GM23338 (cell line): ENCODE results near the gene TMEM147. TPM values are rescaled to one million over a fixed set of nuclear protein-coding genes. Genes with fewer than 3 reads are reported as not detected.

Experiments used
- ATAC-seq: fragments of 200-7000 bp; cut with Tn5 transposase; 3 replicates; pipeline ENCODE4 v1.9.1; 2020
- DNase-seq: peaks from one replicate; pipeline ENCODE4 v3.0.0-alpha.2; 2015; ENCODE audit warnings: low spot score
- H2AFZ ChIP-seq: fragments of 200-600 bp; sonication (generic); 2 replicates; pipeline ENCODE4 v1.8.0; 2016; ENCODE audit warnings: antibody characterized with exemption, mild to moderate bottlenecking, moderate library complexity
- H3F3A ChIP-seq: fragments of 200-600 bp; sonication (generic); replicated peaks from 2 replicates; pipeline ENCODE4 v1.8.0; 2017; ENCODE audit warnings: antibody characterized with exemption, mixed run types, low read depth
- H3K27ac ChIP-seq: fragments of 200-600 bp; sonication (generic); 2 replicates; pipeline ENCODE4 v1.6.1; 2016; ENCODE audit warnings: low read depth
- H3K27me3 ChIP-seq: fragments of 200-600 bp; sonication (generic); 2 replicates; pipeline ENCODE4 v1.8.0; 2016; ENCODE audit warnings: mild to moderate bottlenecking, mixed run types, moderate library complexity; ENCODE audit not compliant: insufficient read depth
- H3K36me3 ChIP-seq: fragments of 200-600 bp; sonication (generic); 2 replicates; pipeline ENCODE4 v1.8.0; 2016; ENCODE audit warnings: mild to moderate bottlenecking; ENCODE audit not compliant: insufficient read depth
- H3K4me1 ChIP-seq: fragments of 200-600 bp; sonication (generic); 2 replicates; pipeline ENCODE4 v1.8.0; 2016; ENCODE audit warnings: mild to moderate bottlenecking, moderate library complexity; ENCODE audit not compliant: insufficient read depth
- H3K4me2 ChIP-seq: fragments of 200-600 bp; sonication (generic); 2 replicates; pipeline ENCODE4 v1.7.1; 2017; ENCODE audit warnings: mixed run types
- H3K4me3 ChIP-seq: fragments of 200-600 bp; sonication (generic); 2 replicates; pipeline ENCODE4 v1.6.1; 2016; ENCODE audit warnings: mixed run types
- H3K79me2 ChIP-seq: fragments of 200-600 bp; sonication (generic); replicated peaks from 2 replicates; pipeline ENCODE4 v1.8.0; 2017; ENCODE audit warnings: mild to moderate bottlenecking; ENCODE audit not compliant: insufficient read depth
- H3K9me2 ChIP-seq: fragments of 200-600 bp; sonication (generic); 2 replicates; pipeline ENCODE4 v1.8.0; 2017; ENCODE audit not compliant: insufficient read depth
- H4K20me1 ChIP-seq: fragments of 200-600 bp; sonication (generic); replicated peaks from 2 replicates; pipeline ENCODE4 v1.8.0; 2017; ENCODE audit warnings: mild to moderate bottlenecking; ENCODE audit not compliant: insufficient read depth
- H3K27ac Mint-ChIP-seq: 2 replicates; pipeline ENCODE4 v1.8.0; 2020; ENCODE audit warnings: inconsistent platforms, mild to moderate bottlenecking, moderate library complexity, mixed read lengths
- H3K27me3 Mint-ChIP-seq: 3 replicates; pipeline ENCODE4 v1.8.0; 2022; ENCODE audit warnings: low read depth, mild to moderate bottlenecking, moderate library complexity, mixed read lengths, inconsistent platforms; ENCODE audit not compliant: insufficient read depth, poor library complexity
- H3K36me3 Mint-ChIP-seq: 3 replicates; pipeline ENCODE4 v1.8.0; 2021; ENCODE audit warnings: low read depth, mild to moderate bottlenecking, inconsistent platforms, moderate library complexity, mixed read lengths
- H3K4me1 Mint-ChIP-seq: 3 replicates; pipeline ENCODE4 v1.8.0; 2020; ENCODE audit warnings: mild to moderate bottlenecking, inconsistent platforms, mixed read lengths
- H3K4me3 Mint-ChIP-seq: 3 replicates; pipeline ENCODE4 v1.8.0; 2021; ENCODE audit warnings: moderate library complexity, mild to moderate bottlenecking, inconsistent platforms, mixed read lengths
- H3K9me3 Mint-ChIP-seq: 3 replicates; pipeline ENCODE4 v1.8.0; 2020; ENCODE audit warnings: moderate library complexity, mild to moderate bottlenecking, inconsistent platforms, mixed read lengths
- CREB1 ChIP-seq: fragments of 250-450 bp; sonication (Bioruptor Pico); IDR thresholded peaks from 2 replicates; pipeline ENCODE4 v1.5.0; 2020; ENCODE audit warnings: low read depth, mild to moderate bottlenecking, moderate library complexity
- EZH2 ChIP-seq: fragments of 200-600 bp; sonication (generic); IDR thresholded peaks from one replicate; pipeline ENCODE4 v1.8.0; 2017; ENCODE audit warnings: antibody characterized with exemption, mild to moderate bottlenecking, low read depth; ENCODE audit not compliant: unreplicated experiment
- JUNB ChIP-seq: IDR thresholded peaks from one replicate; pipeline ENCODE4 v1.6.1; 2016; ENCODE audit warnings: antibody characterized with exemption; ENCODE audit not compliant: unreplicated experiment
- NANOG ChIP-seq: IDR thresholded peaks from 2 replicates; pipeline ENCODE4 v1.6.1; 2016; ENCODE audit warnings: antibody characterized with exemption, borderline replicate concordance
- POLR2AphosphoS5 ChIP-seq: IDR thresholded peaks from 2 replicates; pipeline ENCODE4 v1.6.1; 2016; ENCODE audit warnings: antibody characterized with exemption, low read depth
- STAT1 ChIP-seq: IDR thresholded peaks from one replicate; pipeline ENCODE4 v1.6.1; 2016; ENCODE audit warnings: antibody characterized with exemption; ENCODE audit not compliant: unreplicated experiment
- ZNF114 ChIP-seq: fragments of 250-450 bp; sonication (Bioruptor Pico); IDR thresholded peaks from 2 replicates; pipeline ENCODE4 v1.5.0; 2020; ENCODE audit warnings: mild to moderate bottlenecking, moderate library complexity
- polyA plus RNA-seq: library from polyadenylated mRNA; unstranded; fragments of >200 nt; fragmentation: Nextera tagmentation; extraction: Ambion mirVana; gene quantifications from 2 replicates; pipeline ENCODE4 v1.2.1, GENCODE V29; 2016
- total RNA-seq: library from RNA; depleted of rRNA; stranded (reverse); fragments of >200 nt; shearing (Covaris generic); gene quantifications from 2 replicates; pipeline ENCODE4 v1.2.3, GENCODE V29; 2014
- TF ChIP-seq, protein P1 (sequence below): IDR thresholded peaks from one replicate; pipeline ENCODE4 v1.6.1; 2018; ENCODE audit warnings: antibody characterized with exemption; ENCODE audit not compliant: unreplicated experiment
- TF ChIP-seq, protein P2 (sequence below): fragments of 250-450 bp; sonication (Bioruptor Pico); IDR thresholded peaks from 2 replicates; pipeline ENCODE4 v1.5.0; 2020; ENCODE audit warnings: mild to moderate bottlenecking, moderate library complexity
- TF ChIP-seq, protein P3 (sequence below): IDR thresholded peaks from 2 replicates; pipeline ENCODE4 v1.6.1; 2016; ENCODE audit warnings: antibody characterized with exemption

The TMEM147 gene
- total and polyA plus RNA-seq, 2 experiments from 2014 or later, result 164 to 272 TPM

DNA sequence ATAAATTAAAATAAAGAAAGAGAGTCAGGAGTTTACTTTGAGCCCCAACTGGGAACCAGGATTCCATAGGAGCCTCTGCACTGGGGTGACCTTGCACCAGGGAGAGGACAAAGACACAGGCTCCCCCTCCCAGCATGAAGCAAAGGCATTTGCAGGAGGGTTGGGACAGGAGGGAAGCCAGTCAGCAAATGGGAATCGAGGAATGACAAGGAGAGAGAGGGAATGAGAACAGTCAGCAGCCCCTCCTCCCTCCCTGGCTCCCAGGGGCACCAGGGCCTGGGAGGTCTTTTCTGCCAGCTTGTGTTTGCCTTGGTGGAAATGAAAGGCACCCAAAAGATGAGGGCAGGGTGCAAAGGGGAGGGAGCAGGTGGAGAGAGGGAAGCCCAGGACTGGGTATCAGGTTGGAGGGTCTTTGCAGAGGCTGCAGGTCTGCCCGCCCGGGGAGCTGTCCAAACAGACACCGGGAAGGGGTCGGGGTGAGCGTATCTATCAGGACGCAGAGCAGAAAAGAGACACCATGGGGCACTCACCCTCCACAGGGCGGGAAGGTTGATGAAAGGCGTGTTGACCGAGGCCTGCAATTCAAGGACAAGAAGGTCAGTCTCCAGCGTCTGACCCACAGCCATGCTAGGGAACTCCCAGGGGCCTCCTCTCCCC is 21.1 kb upstream of the TMEM147 start:
- peaks cover 24% of the 10 kb centered on the region for H3K4me1 ChIP-seq
- Mint-ChIP-seq H3K27ac (no peak overlapping the region), H3K9me3 (no peaks in the 10 kb centered on the region), H3K4me3 (peak overlapping the region; percentile 56), H3K36me3 (no peaks in the 10 kb centered on the region; the same call in 2 of the 3 replicates), H3K27me3 (peaks cover 23% of the 10 kb centered on the region), H3K4me1 (peaks cover 37% of the 10 kb centered on the region)
- no peaks in the 10 kb centered on the region for H4K20me1 ChIP-seq
- H3K9me2 ChIP-seq, result no peaks in the 10 kb centered on the region
- ATAC-seq (peak; percentile 77), DNase-seq (peak; percentile 66)
- no peaks in the 10 kb centered on the region for H3F3A ChIP-seq
- H3K4me3 ChIP-seq, result peak overlapping the region; percentile 47
- no peaks in the 10 kb centered on the region for H3K27me3 ChIP-seq
- TF ChIP-seq ZNF114 (CRISPR knock-in tag) (no peak), NANOG (no peak), STAT1 (no peak), EZH2 (no peak), CREB1 (no peak), JUNB (no peak)
- TF ChIP-seq, protein P1, sequence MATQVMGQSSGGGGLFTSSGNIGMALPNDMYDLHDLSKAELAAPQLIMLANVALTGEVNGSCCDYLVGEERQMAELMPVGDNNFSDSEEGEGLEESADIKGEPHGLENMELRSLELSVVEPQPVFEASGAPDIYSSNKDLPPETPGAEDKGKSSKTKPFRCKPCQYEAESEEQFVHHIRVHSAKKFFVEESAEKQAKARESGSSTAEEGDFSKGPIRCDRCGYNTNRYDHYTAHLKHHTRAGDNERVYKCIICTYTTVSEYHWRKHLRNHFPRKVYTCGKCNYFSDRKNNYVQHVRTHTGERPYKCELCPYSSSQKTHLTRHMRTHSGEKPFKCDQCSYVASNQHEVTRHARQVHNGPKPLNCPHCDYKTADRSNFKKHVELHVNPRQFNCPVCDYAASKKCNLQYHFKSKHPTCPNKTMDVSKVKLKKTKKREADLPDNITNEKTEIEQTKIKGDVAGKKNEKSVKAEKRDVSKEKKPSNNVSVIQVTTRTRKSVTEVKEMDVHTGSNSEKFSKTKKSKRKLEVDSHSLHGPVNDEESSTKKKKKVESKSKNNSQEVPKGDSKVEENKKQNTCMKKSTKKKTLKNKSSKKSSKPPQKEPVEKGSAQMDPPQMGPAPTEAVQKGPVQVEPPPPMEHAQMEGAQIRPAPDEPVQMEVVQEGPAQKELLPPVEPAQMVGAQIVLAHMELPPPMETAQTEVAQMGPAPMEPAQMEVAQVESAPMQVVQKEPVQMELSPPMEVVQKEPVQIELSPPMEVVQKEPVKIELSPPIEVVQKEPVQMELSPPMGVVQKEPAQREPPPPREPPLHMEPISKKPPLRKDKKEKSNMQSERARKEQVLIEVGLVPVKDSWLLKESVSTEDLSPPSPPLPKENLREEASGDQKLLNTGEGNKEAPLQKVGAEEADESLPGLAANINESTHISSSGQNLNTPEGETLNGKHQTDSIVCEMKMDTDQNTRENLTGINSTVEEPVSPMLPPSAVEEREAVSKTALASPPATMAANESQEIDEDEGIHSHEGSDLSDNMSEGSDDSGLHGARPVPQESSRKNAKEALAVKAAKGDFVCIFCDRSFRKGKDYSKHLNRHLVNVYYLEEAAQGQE, result peak; percentile 60
- peak overlapping the region; percentile 75 for H3K4me2 ChIP-seq
- no peak overlapping the region for H3K27ac ChIP-seq
- peak overlapping the region; percentile 94 for H2AFZ ChIP-seq
- H3K79me2 ChIP-seq, result no peaks in the 10 kb centered on the region
- no peaks in the 10 kb centered on the region for H3K36me3 ChIP-seq

DNA sequence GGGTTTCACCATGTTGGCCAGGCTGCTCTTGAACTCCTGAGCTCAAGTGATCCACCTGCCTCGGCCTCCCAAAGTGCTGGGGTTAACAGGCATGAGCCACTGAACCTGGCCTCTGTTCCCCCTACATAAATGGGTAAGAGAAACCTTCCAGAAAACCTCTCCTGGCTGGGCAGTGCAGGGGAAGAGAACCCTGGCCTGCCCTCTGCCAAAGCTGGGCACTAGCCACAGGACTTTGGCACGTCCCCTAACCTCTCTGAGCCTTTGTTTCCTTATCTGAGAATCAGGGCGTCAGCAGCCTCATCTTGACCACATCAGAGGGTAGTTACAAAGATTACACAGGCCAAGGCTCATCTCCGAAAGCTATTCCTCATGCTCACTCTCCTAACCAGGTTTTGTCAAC is 19.6 kb upstream of the TMEM147 start:
- Histone ChIP-seq H3K4me1 (peaks cover 24% of the 10 kb centered on the region), H3K79me2 (no peaks in the 10 kb centered on the region), H3K4me2 (no peak overlapping the region), H3K36me3 (no peaks in the 10 kb centered on the region), H4K20me1 (no peaks in the 10 kb centered on the region), H3F3A (no peaks in the 10 kb centered on the region), H2AFZ (no peak overlapping the region), H3K4me3 (no peak overlapping the region), H3K27ac (no peak overlapping the region), H3K27me3 (no peaks in the 10 kb centered on the region), H3K9me2 (no peaks in the 10 kb centered on the region)
- Mint-ChIP-seq H3K9me3 (no peaks in the 10 kb centered on the region), H3K27ac (no peak overlapping the region), H3K27me3 (peaks cover 26% of the 10 kb centered on the region), H3K4me3 (no peak overlapping the region), H3K36me3 (no peaks in the 10 kb centered on the region; the same call in 2 of the 3 replicates), H3K4me1 (peaks cover 36% of the 10 kb centered on the region)
- no peak for ATAC-seq
- DNase-seq, result no peak
- TF ChIP-seq NANOG (no peak), STAT1 (no peak), JUNB (no peak), ZNF114 (CRISPR knock-in tag) (no peak), EZH2 (no peak), POLR2AphosphoS5 (no peak)
- TF ChIP-seq, protein P2, sequence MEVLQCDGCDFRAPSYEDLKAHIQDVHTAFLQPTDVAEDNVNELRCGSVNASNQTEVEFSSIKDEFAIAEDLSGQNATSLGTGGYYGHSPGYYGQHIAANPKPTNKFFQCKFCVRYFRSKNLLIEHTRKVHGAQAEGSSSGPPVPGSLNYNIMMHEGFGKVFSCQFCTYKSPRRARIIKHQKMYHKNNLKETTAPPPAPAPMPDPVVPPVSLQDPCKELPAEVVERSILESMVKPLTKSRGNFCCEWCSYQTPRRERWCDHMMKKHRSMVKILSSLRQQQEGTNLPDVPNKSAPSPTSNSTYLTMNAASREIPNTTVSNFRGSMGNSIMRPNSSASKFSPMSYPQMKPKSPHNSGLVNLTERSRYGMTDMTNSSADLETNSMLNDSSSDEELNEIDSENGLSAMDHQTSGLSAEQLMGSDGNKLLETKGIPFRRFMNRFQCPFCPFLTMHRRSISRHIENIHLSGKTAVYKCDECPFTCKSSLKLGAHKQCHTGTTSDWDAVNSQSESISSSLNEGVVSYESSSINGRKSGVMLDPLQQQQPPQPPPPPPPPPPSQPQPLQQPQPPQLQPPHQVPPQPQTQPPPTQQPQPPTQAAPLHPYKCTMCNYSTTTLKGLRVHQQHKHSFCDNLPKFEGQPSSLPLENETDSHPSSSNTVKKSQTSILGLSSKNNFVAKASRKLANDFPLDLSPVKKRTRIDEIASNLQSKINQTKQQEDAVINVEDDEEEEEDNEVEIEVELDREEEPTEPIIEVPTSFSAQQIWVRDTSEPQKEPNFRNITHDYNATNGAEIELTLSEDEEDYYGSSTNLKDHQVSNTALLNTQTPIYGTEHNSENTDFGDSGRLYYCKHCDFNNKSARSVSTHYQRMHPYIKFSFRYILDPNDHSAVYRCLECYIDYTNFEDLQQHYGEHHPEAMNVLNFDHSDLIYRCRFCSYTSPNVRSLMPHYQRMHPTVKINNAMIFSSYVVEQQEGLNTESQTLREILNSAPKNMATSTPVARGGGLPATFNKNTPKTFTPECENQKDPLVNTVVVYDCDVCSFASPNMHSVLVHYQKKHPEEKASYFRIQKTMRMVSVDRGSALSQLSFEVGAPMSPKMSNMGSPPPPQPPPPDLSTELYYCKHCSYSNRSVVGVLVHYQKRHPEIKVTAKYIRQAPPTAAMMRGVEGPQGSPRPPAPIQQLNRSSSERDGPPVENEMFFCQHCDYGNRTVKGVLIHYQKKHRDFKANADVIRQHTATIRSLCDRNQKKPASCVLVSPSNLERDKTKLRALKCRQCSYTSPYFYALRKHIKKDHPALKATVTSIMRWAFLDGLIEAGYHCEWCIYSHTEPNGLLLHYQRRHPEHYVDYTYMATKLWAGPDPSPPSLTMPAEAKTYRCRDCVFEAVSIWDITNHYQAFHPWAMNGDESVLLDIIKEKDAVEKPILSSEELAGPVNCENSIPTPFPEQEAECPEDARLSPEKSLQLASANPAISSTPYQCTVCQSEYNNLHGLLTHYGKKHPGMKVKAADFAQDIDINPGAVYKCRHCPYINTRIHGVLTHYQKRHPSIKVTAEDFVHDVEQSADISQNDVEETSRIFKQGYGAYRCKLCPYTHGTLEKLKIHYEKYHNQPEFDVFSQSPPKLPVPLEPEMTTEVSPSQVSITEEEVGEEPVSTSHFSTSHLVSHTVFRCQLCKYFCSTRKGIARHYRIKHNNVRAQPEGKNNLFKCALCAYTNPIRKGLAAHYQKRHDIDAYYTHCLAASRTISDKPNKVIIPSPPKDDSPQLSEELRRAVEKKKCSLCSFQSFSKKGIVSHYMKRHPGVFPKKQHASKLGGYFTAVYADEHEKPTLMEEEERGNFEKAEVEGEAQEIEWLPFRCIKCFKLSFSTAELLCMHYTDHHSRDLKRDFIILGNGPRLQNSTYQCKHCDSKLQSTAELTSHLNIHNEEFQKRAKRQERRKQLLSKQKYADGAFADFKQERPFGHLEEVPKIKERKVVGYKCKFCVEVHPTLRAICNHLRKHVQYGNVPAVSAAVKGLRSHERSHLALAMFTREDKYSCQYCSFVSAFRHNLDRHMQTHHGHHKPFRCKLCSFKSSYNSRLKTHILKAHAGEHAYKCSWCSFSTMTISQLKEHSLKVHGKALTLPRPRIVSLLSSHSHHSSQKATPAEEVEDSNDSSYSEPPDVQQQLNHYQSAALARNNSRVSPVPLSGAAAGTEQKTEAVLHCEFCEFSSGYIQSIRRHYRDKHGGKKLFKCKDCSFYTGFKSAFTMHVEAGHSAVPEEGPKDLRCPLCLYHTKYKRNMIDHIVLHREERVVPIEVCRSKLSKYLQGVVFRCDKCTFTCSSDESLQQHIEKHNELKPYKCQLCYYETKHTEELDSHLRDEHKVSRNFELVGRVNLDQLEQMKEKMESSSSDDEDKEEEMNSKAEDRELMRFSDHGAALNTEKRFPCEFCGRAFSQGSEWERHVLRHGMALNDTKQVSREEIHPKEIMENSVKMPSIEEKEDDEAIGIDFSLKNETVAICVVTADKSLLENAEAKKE (CRISPR knock-in tag), result no peak
- TF ChIP-seq, protein P3, sequence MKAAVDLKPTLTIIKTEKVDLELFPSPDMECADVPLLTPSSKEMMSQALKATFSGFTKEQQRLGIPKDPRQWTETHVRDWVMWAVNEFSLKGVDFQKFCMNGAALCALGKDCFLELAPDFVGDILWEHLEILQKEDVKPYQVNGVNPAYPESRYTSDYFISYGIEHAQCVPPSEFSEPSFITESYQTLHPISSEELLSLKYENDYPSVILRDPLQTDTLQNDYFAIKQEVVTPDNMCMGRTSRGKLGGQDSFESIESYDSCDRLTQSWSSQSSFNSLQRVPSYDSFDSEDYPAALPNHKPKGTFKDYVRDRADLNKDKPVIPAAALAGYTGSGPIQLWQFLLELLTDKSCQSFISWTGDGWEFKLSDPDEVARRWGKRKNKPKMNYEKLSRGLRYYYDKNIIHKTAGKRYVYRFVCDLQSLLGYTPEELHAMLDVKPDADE, result no peak
